ENCODE measurements around the gene CEP44.

GRCh38 chr4:174340714-174341113, 57.0 kb downstream of the CEP44 start:
- TF ChIP-seq POLR2A (IDR thresholded peaks at IDR 0.05; ENCODE audit: low read length) (no peak), GATA1 (IDR thresholded peaks at IDR 0.05; ENCODE audit: low read depth, low read length) (no peak)

Measured in erythroblast (primary cell).